ENCODE results near the gene KASH5.
"Not testable (repeated sequence)": the region's sequence is repeated elsewhere in the genome, so short reads cannot be mapped to it uniquely, and the experiment has no call there.

- TF ChIP-seq, protein P1, sequence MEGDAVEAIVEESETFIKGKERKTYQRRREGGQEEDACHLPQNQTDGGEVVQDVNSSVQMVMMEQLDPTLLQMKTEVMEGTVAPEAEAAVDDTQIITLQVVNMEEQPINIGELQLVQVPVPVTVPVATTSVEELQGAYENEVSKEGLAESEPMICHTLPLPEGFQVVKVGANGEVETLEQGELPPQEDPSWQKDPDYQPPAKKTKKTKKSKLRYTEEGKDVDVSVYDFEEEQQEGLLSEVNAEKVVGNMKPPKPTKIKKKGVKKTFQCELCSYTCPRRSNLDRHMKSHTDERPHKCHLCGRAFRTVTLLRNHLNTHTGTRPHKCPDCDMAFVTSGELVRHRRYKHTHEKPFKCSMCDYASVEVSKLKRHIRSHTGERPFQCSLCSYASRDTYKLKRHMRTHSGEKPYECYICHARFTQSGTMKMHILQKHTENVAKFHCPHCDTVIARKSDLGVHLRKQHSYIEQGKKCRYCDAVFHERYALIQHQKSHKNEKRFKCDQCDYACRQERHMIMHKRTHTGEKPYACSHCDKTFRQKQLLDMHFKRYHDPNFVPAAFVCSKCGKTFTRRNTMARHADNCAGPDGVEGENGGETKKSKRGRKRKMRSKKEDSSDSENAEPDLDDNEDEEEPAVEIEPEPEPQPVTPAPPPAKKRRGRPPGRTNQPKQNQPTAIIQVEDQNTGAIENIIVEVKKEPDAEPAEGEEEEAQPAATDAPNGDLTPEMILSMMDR (conservative IDR thresholded peaks at IDR 0.05; ENCODE audit: low read length), result not testable (repeated sequence)
- TF ChIP-seq EZH2phosphoT487 (IDR thresholded peaks at IDR 0.05; ENCODE audit: borderline replicate concordance), result not testable (repeated sequence)
Measured at GRCh38 chr19:49444100-49444700, 56.2 kb downstream of the KASH5 start.

Measured in Loucy (cell line).